HEK293 (cell line): Measurements from ENCODE around the gene IGFBP4.

ENCODE experiments used
- CTCF ChIA-PET: fragments of 350-600 bp; formaldehyde crosslinking; extraction: SDS; loops from one replicate; lab custom pipeline; 2021; ENCODE audit warnings: antibody characterized with exemption; lab: Yijun Ruan, JAX
- POLR2A ChIA-PET: fragments of 300-600 bp; formaldehyde crosslinking; extraction: SDS; loops from one replicate; lab custom pipeline; 2020; ENCODE audit warnings: antibody characterized with exemption, inconsistent platforms; lab: Yijun Ruan, JAX
- H3K27ac ChIP-seq: fragments of 200-500 bp; sonication (Bioruptor generic); 2 replicates; pipeline ENCODE4 v1.5.1; 2014; ENCODE audit warnings: low read depth, low read length, control low read depth, inconsistent platforms; ENCODE audit errors: extremely low read depth
- H3K36me3 ChIP-seq, 2 experiments: fragments of 200-500 bp in 1 of 2; sonication (Bioruptor generic) in 1 of 2; 1 replicate in 1 of 2; 2 replicates in 1 of 2; pipeline ENCODE4 v1.5.1; 2014 to 2017; ENCODE audit warnings: inconsistent platforms in 2 of 2, low read length in 2 of 2; ENCODE audit not compliant: control insufficient read depth in 2 of 2, insufficient read depth in 1 of 2
- H3K4me1 ChIP-seq: fragments of 200-500 bp; sonication (Bioruptor generic); 2 replicates; pipeline ENCODE4 v1.5.1; 2014; ENCODE audit warnings: mild to moderate bottlenecking, low read length, inconsistent platforms; ENCODE audit not compliant: control insufficient read depth, insufficient read depth
- H3K4me3 ChIP-seq: 2 replicates; pipeline ENCODE4 v1.5.1; 2011; ENCODE audit warnings: low read depth, mild to moderate bottlenecking, control low read depth, low read length, moderate library complexity
- H3K9me3 ChIP-seq: fragments of 200-500 bp; sonication (Bioruptor generic); 2 replicates; pipeline ENCODE4 v1.5.1; 2014; ENCODE audit warnings: low read depth, low read length, inconsistent platforms; ENCODE audit not compliant: control insufficient read depth, insufficient read depth
- OVOL3 ChIP-seq: fragments of 450-650 bp; formaldehyde crosslinking; IDR thresholded peaks from 2 replicates; pipeline ENCODE4 v1.5.1; 2016; ENCODE audit warnings: missing biosample characterization, missing genetic modification characterization
- SCRT1 ChIP-seq: fragments of 450-650 bp; formaldehyde crosslinking; IDR thresholded peaks from 2 replicates; pipeline ENCODE4 v1.5.1; 2016; ENCODE audit warnings: missing biosample characterization, missing genetic modification characterization, borderline replicate concordance
- ZNF16 ChIP-seq: fragments of 450-650 bp; formaldehyde crosslinking; IDR thresholded peaks from 2 replicates; pipeline ENCODE4 v1.5.1; 2016; ENCODE audit warnings: low read depth, missing biosample characterization, missing genetic modification characterization
- ZNF174 ChIP-seq: fragments of 450-650 bp; formaldehyde crosslinking; IDR thresholded peaks from 2 replicates; pipeline ENCODE4 v1.5.0; 2017; ENCODE audit warnings: missing biosample characterization, mild to moderate bottlenecking, missing genetic modification characterization
- ZNF274 ChIP-seq, 2 experiments: fragments of 200-500 bp in 1 of 2; fragments of 450-650 bp in 1 of 2; sonication (Bioruptor generic) in 1 of 2; formaldehyde crosslinking in 1 of 2; IDR thresholded peaks; 2 replicates each; pipeline versions ENCODE4 v1.5.1 to v1.6.1; 2014 to 2016; ENCODE audit warnings: borderline replicate concordance in 1 of 2, inconsistent platforms in 1 of 2, low read length in 1 of 2, missing biosample characterization in 1 of 2, missing genetic modification characterization in 1 of 2
- ZNF354C ChIP-seq: fragments of 450-650 bp; formaldehyde crosslinking; IDR thresholded peaks from 2 replicates; pipeline ENCODE4 v1.5.1; 2016; ENCODE audit warnings: missing biosample characterization, missing genetic modification characterization, low read depth, borderline replicate concordance
- TF ChIP-seq, protein P1 (sequence below): fragments of 450-650 bp; formaldehyde crosslinking; IDR thresholded peaks from 2 replicates; pipeline ENCODE4 v1.5.1; 2016; ENCODE audit warnings: missing biosample characterization, missing genetic modification characterization, borderline replicate concordance
- TF ChIP-seq, protein P2 (sequence below): fragments of 450-650 bp; formaldehyde crosslinking; IDR thresholded peaks from 2 replicates; pipeline ENCODE4 v1.5.1; 2016; ENCODE audit warnings: missing biosample characterization, missing genetic modification characterization, borderline replicate concordance
- TF ChIP-seq, protein P3 (sequence below): fragments of 450-650 bp; formaldehyde crosslinking; optimal IDR thresholded peaks from 2 replicates; pipeline ENCODE3; 2016; ENCODE audit warnings: missing biosample characterization, mild to moderate bottlenecking, missing genetic modification characterization

The IGFBP4 gene

DNA sequence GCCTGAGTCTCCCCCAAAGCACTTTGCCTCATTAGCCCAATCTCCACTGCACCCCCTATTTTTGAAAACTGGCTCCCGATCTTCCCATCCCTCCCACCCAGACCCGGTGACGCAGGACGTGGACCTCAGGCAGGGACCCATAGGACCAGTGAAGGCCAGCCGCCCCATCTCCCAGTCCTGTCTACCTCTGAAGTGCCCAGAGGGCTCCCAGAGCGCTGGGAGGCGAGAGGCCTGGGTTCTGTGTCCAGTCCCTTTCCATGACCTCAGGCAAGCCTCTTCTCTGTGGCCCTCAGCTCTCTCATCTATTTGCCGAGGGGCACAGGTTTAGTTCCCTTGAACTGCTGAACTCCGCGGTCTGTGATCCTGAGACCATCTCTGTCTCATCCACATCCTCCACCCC is 57.5 kb downstream of the IGFBP4 start:
- no peak overlapping the region for H3K27ac ChIP-seq
- no peak overlapping the region for H3K4me3 ChIP-seq
- H3K4me1 ChIP-seq: no peaks in the 10 kb centered on the region; the same call in 1 of the 2 replicates
- no peak for TF ChIP-seq ZNF354C (tag by site-specific recombination)
- TF ChIP-seq ZNF174 (tag by site-specific recombination): no peak
- ChIA-PET CTCF (interaction anchor here (0.6 to 5.1 kb wide), 6 partner anchors 19 to 209 kb away, joined by 3 to 31 read pairs (median 6); no protein-coding TSS in a partner anchor), POLR2A (interaction anchor here (1.1 kb wide), 1 partner anchor 14 kb away, joined by 4 read pairs; no protein-coding TSS in a partner anchor)
- no peaks in the 10 kb centered on the region for H3K36me3 ChIP-seq
- no peaks in the 10 kb centered on the region for H3K9me3 ChIP-seq

DNA sequence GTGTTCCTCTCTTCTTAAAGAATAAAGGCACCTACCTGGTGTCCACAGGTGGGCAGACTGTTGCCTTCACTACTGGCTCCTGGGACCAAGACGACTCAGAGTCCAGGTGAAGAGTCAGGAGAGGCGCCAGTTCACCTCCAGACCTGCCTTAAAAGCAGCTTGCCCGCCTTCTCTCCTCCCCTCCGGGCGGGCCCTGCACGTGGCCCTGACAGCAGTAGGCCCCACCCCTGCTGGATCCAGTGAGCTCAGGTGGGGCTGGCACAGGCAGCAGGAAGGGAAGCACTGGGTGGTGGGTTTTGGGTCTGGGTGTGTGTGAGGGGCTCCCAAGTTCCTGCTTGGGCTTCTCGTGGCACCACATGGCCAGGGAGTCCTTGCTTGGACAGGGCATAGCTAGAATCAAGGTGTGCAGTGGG is 58.3 kb downstream of the IGFBP4 start, which contains the start of gene TNS4:
TNS4 (minus strand) TSS at position 125 of the 413 bp plus-strand sequence. CDS start 5,198 bp downstream, outside the sequence.
- ChIA-PET POLR2A (interaction anchor here (0.6 kb wide), 2 partner anchors 117 to 282 kb away, joined by 3 read pairs; partner anchors contain the start of gene WIPF2), CTCF (interaction anchor here (0.6 to 2.2 kb wide), 6 partner anchors 25 to 210 kb away, joined by 3 to 14 read pairs (median 4); no protein-coding TSS in a partner anchor)
- Histone ChIP-seq H3K4me1 (no peaks in the 10 kb centered on the region; the same call in 1 of the 2 replicates), H3K4me3 (no peak within 1 kb of the TSS), H3K27ac (no peak within 1 kb of the TSS), H3K9me3 (no peaks in the 10 kb centered on the region), H3K36me3 (no peaks in the 10 kb centered on the region)
- TF ChIP-seq ZNF16 (tag by site-specific recombination) (no peak), ZNF274 (IDR thresholded peaks at IDR 0.05; ENCODE audit: low read length) (no peak), ZNF274 (tag by site-specific recombination; IDR thresholded peaks at IDR 0.05; ENCODE audit: borderline replicate concordance) (no peak), SCRT1 (tag by site-specific recombination) (peak; percentile 72)
- TF ChIP-seq, protein P1, sequence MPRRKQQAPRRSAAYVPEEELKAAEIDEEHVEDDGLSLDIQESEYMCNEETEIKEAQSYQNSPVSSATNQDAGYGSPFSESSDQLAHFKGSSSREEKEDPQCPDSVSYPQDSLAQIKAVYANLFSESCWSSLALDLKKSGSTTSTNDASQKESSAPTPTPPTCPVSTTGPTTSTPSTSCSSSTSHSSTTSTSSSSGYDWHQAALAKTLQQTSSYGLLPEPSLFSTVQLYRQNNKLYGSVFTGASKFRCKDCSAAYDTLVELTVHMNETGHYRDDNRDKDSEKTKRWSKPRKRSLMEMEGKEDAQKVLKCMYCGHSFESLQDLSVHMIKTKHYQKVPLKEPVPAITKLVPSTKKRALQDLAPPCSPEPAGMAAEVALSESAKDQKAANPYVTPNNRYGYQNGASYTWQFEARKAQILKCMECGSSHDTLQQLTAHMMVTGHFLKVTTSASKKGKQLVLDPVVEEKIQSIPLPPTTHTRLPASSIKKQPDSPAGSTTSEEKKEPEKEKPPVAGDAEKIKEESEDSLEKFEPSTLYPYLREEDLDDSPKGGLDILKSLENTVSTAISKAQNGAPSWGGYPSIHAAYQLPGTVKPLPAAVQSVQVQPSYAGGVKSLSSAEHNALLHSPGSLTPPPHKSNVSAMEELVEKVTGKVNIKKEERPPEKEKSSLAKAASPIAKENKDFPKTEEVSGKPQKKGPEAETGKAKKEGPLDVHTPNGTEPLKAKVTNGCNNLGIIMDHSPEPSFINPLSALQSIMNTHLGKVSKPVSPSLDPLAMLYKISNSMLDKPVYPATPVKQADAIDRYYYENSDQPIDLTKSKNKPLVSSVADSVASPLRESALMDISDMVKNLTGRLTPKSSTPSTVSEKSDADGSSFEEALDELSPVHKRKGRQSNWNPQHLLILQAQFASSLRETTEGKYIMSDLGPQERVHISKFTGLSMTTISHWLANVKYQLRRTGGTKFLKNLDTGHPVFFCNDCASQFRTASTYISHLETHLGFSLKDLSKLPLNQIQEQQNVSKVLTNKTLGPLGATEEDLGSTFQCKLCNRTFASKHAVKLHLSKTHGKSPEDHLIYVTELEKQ (tag by site-specific recombination): no peak
- TF ChIP-seq, all 188 proteins: peak for 1

DNA sequence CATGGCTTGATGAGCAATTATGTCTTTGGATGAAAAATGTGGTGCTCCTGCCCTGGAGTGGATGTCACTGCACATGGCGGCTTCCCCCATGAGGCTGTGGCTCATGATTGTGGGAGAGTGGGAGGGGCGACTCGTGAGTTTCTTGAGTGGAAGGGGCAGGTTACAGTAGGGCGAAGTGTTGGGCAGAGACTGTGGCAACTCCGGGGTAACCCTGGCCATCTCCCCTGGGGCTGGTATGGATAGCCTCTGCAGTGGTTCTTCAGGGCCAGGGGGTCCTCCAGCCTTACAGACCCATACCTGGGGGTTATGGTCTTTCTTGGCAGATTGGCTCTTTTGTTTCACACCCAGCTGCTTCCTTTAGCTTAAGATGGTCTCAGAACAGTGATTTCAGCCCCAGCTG is 59.5 kb downstream of the IGFBP4 start:
- CTCF ChIA-PET: interaction anchor here (0.5 to 2.2 kb wide), 5 partner anchors 8 to 181 kb away, joined by 3 to 14 read pairs (median 3); no protein-coding TSS in a partner anchor

More for the DNA sequence above, 59.5 kb downstream of the IGFBP4 start:
- Histone ChIP-seq H3K36me3 (no peaks in the 10 kb centered on the region), H3K4me1 (no peaks in the 10 kb centered on the region; the same call in 1 of the 2 replicates), H3K9me3 (no peaks in the 10 kb centered on the region), H3K27ac (no peak overlapping the region), H3K4me3 (no peak overlapping the region)
- POLR2A ChIA-PET: interaction anchor here (0.9 kb wide), 1 partner anchor 9 kb away, joined by 3 read pairs; no protein-coding TSS in a partner anchor
- TF ChIP-seq OVOL3 (tag by site-specific recombination): no peak
- TF ChIP-seq, protein P2, sequence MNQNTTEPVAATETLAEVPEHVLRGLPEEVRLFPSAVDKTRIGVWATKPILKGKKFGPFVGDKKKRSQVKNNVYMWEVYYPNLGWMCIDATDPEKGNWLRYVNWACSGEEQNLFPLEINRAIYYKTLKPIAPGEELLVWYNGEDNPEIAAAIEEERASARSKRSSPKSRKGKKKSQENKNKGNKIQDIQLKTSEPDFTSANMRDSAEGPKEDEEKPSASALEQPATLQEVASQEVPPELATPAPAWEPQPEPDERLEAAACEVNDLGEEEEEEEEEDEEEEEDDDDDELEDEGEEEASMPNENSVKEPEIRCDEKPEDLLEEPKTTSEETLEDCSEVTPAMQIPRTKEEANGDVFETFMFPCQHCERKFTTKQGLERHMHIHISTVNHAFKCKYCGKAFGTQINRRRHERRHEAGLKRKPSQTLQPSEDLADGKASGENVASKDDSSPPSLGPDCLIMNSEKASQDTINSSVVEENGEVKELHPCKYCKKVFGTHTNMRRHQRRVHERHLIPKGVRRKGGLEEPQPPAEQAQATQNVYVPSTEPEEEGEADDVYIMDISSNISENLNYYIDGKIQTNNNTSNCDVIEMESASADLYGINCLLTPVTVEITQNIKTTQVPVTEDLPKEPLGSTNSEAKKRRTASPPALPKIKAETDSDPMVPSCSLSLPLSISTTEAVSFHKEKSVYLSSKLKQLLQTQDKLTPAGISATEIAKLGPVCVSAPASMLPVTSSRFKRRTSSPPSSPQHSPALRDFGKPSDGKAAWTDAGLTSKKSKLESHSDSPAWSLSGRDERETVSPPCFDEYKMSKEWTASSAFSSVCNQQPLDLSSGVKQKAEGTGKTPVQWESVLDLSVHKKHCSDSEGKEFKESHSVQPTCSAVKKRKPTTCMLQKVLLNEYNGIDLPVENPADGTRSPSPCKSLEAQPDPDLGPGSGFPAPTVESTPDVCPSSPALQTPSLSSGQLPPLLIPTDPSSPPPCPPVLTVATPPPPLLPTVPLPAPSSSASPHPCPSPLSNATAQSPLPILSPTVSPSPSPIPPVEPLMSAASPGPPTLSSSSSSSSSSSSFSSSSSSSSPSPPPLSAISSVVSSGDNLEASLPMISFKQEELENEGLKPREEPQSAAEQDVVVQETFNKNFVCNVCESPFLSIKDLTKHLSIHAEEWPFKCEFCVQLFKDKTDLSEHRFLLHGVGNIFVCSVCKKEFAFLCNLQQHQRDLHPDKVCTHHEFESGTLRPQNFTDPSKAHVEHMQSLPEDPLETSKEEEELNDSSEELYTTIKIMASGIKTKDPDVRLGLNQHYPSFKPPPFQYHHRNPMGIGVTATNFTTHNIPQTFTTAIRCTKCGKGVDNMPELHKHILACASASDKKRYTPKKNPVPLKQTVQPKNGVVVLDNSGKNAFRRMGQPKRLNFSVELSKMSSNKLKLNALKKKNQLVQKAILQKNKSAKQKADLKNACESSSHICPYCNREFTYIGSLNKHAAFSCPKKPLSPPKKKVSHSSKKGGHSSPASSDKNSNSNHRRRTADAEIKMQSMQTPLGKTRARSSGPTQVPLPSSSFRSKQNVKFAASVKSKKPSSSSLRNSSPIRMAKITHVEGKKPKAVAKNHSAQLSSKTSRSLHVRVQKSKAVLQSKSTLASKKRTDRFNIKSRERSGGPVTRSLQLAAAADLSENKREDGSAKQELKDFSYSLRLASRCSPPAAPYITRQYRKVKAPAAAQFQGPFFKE (tag by site-specific recombination): no peak
- TF ChIP-seq, protein P3, sequence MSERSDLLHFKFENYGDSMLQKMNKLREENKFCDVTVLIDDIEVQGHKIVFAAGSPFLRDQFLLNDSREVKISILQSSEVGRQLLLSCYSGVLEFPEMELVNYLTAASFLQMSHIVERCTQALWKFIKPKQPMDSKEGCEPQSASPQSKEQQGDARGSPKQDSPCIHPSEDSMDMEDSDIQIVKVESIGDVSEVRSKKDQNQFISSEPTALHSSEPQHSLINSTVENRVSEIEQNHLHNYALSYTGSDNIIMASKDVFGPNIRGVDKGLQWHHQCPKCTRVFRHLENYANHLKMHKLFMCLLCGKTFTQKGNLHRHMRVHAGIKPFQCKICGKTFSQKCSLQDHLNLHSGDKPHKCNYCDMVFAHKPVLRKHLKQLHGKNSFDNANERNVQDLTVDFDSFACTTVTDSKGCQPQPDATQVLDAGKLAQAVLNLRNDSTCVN (tag by site-specific recombination): no peak
